H9 (cell line): ENCODE data around the gene INTS7. TPM values are rescaled to one million over a fixed set of nuclear protein-coding genes. Genes with fewer than 3 reads are reported as not detected.
A peak's percentile ranks its signal among the peaks of the same experiment; 100 is the strongest.

Experiments used
- DNase-seq: peaks from one replicate; pipeline ENCODE4 v3.0.0-alpha.2; 2017
- H2AFZ ChIP-seq: one replicate; pipeline ENCODE4 v1.6.1; 2013; ENCODE audit warnings: mild to moderate bottlenecking, low read length, control low read depth, moderate library complexity
- H2AK5ac ChIP-seq: 2 replicates; pipeline ENCODE4 v1.6.1; 2013; ENCODE audit warnings: low read length, control low read depth, mixed read lengths; ENCODE audit not compliant: insufficient read length
- H2BK120ac ChIP-seq: one replicate; pipeline ENCODE4 v1.6.1; 2013; ENCODE audit warnings: low read depth, mild to moderate bottlenecking, low read length, control low read depth, inconsistent platforms; ENCODE audit not compliant: poor library complexity, severe bottlenecking
- H2BK12ac ChIP-seq: 2 replicates; pipeline ENCODE4 v1.6.1; 2013; ENCODE audit warnings: low read length, control low read depth, mixed read lengths, low read depth; ENCODE audit not compliant: insufficient read length
- H2BK15ac ChIP-seq: 2 replicates; pipeline ENCODE4 v1.6.1; 2013; ENCODE audit warnings: low read depth, low read length, control low read depth
- H2BK20ac ChIP-seq: one replicate; pipeline ENCODE4 v1.6.1; 2013; ENCODE audit warnings: low read depth, mild to moderate bottlenecking, low read length, control low read depth, inconsistent platforms; ENCODE audit not compliant: poor library complexity, severe bottlenecking
- H2BK5ac ChIP-seq: 2 replicates; pipeline ENCODE4 v1.6.1; 2013; ENCODE audit warnings: low read length, control low read depth, mixed read lengths; ENCODE audit not compliant: insufficient read length
- H3K14ac ChIP-seq: 2 replicates; pipeline ENCODE4 v1.6.1; 2013; ENCODE audit warnings: low read length, control low read depth; ENCODE audit not compliant: insufficient read depth
- H3K18ac ChIP-seq: 2 replicates; pipeline ENCODE4 v1.6.1; 2013; ENCODE audit warnings: low read depth, mild to moderate bottlenecking, mixed read lengths, low read length, control low read depth; ENCODE audit not compliant: insufficient read length
- H3K23ac ChIP-seq: 2 replicates; pipeline ENCODE4 v1.6.1; 2013; ENCODE audit warnings: low read length, control low read depth, mixed read lengths, low read depth; ENCODE audit not compliant: insufficient read length
- H3K23me2 ChIP-seq: 2 replicates; pipeline ENCODE4 v1.6.1; 2013; ENCODE audit warnings: low read depth, mild to moderate bottlenecking, mixed read lengths, low read length, control low read depth; ENCODE audit not compliant: insufficient read length, poor library complexity, severe bottlenecking
- H3K27ac ChIP-seq: 2 replicates; pipeline ENCODE4 v1.5.1; 2013; ENCODE audit warnings: low read length, control low read depth, mixed read lengths, low read depth; ENCODE audit not compliant: insufficient read length
- H3K27me3 ChIP-seq: 2 replicates; pipeline ENCODE4 v1.6.1; 2013; ENCODE audit warnings: low read length, control low read depth, inconsistent platforms; ENCODE audit not compliant: insufficient read depth
- H3K4ac ChIP-seq: 2 replicates; pipeline ENCODE4 v1.6.1; 2013; ENCODE audit warnings: low read depth, mild to moderate bottlenecking, control low read depth, inconsistent platforms, low read length, moderate library complexity
- H3K4me1 ChIP-seq: 2 replicates; pipeline ENCODE4 v1.6.1; 2013; ENCODE audit warnings: low read length, control low read depth, inconsistent platforms; ENCODE audit not compliant: insufficient read depth
- H3K4me2 ChIP-seq: 2 replicates; pipeline ENCODE4 v1.6.1; 2013; ENCODE audit warnings: low read length, control low read depth, mixed read lengths; ENCODE audit not compliant: insufficient read length, insufficient read depth
- H3K56ac ChIP-seq: 2 replicates; pipeline ENCODE4 v1.6.1; 2013; ENCODE audit warnings: low read depth, mild to moderate bottlenecking, mixed read lengths, low read length, control low read depth; ENCODE audit not compliant: insufficient read length
- H3K79me1 ChIP-seq: 2 replicates; pipeline ENCODE4 v1.6.1; 2013; ENCODE audit warnings: low read depth, mild to moderate bottlenecking, moderate library complexity, low read length, control low read depth, inconsistent platforms; ENCODE audit not compliant: insufficient read depth, poor library complexity, severe bottlenecking
- H3K79me2 ChIP-seq: 2 replicates; pipeline ENCODE4 v1.6.1; 2013; ENCODE audit warnings: low read length, control low read depth, inconsistent platforms; ENCODE audit not compliant: insufficient read depth
- H3K9ac ChIP-seq: 2 replicates; pipeline ENCODE4 v1.6.1; 2013; ENCODE audit warnings: low read length, control low read depth, mixed read lengths; ENCODE audit not compliant: insufficient read length; ENCODE audit errors: extremely low read depth
- H3K9me3 ChIP-seq: one replicate; pipeline ENCODE4 v1.6.1; 2013; ENCODE audit warnings: low read depth, low read length, inconsistent platforms; ENCODE audit not compliant: control insufficient read depth
- H3T11ph ChIP-seq: one replicate; pipeline ENCODE4 v1.6.1; 2013; ENCODE audit warnings: mild to moderate bottlenecking, low read length, control low read depth, inconsistent platforms
- H4K20me1 ChIP-seq: one replicate; pipeline ENCODE4 v1.6.1; 2013; ENCODE audit not compliant: control insufficient read depth, insufficient read length, insufficient read depth
- H4K5ac ChIP-seq: 2 replicates; pipeline ENCODE4 v1.6.1; 2013; ENCODE audit warnings: low read depth, mild to moderate bottlenecking, mixed read lengths, low read length, control low read depth; ENCODE audit not compliant: insufficient read length
- H4K8ac ChIP-seq: replicated peaks from 2 replicates; pipeline ENCODE4 v1.6.1; 2013; ENCODE audit warnings: low read length, control low read depth, mixed read lengths, low read depth; ENCODE audit not compliant: insufficient read length
- H4K91ac ChIP-seq: 2 replicates; pipeline ENCODE4 v1.6.1; 2013; ENCODE audit warnings: low read depth, mild to moderate bottlenecking, moderate library complexity, mixed read lengths, low read length, control low read depth; ENCODE audit not compliant: insufficient read length
- H3K27ac Mint-ChIP-seq, 3 experiments: 2 replicates in 2 of 3; 3 replicates in 1 of 3; pipeline ENCODE4 v1.8.0; 2020 to 2021; ENCODE audit warnings: mixed read lengths in 3 of 3, mild to moderate bottlenecking in 1 of 3, moderate library complexity in 1 of 3
- H3K27me3 Mint-ChIP-seq: 2 replicates; pipeline ENCODE4 v1.8.0; 2021; ENCODE audit warnings: low read depth, mild to moderate bottlenecking, moderate library complexity, mixed read lengths
- H3K36me3 Mint-ChIP-seq, 3 experiments: 2 replicates in 2 of 3; 3 replicates in 1 of 3; pipeline ENCODE4 v1.8.0; 2020 to 2021; ENCODE audit warnings: low read depth in 3 of 3, mixed read lengths in 3 of 3; ENCODE audit not compliant: insufficient read depth in 1 of 3
- H3K4me1 Mint-ChIP-seq, 2 experiments: 2 replicates each; pipeline ENCODE4 v1.8.0; 2020; ENCODE audit warnings: mixed read lengths in 2 of 2
- H3K4me3 Mint-ChIP-seq, 2 experiments: 2 replicates in 1 of 2; 3 replicates in 1 of 2; pipeline ENCODE4 v1.8.0; 2020 to 2021; ENCODE audit warnings: mild to moderate bottlenecking in 2 of 2, mixed read lengths in 2 of 2, moderate library complexity in 1 of 2
- H3K9me3 Mint-ChIP-seq, 2 experiments: 2 replicates in 1 of 2; 3 replicates in 1 of 2; pipeline ENCODE4 v1.8.0; 2020; ENCODE audit warnings: mild to moderate bottlenecking in 2 of 2, mixed read lengths in 2 of 2, moderate library complexity in 1 of 2
- CTCF ChIP-seq: fragments of 200-600 bp; sonication (generic); conservative IDR thresholded peaks from 3 replicates; pipeline ENCODE4 v1.8.0; 2021; ENCODE audit warnings: antibody characterized with exemption, mild to moderate bottlenecking
- WGBS: extraction: QIAGEN DNeasy Blood & Tissue Kit; methylation state at CpG from one replicate; pipeline ENCODE4 v1.1.7; 2013; ENCODE audit warnings: missing lambda C conversion rate, low lambda C conversion rate, mixed read lengths; ENCODE audit not compliant: insufficient read length; ENCODE audit errors: extremely low coverage; 5-methylcytosine and 5-hydroxymethylcytosine counted together
- total RNA-seq: library from RNA; stranded (reverse); gene quantifications from 2 replicates; pipeline ENCODE4 v1.2.1, GENCODE V29; 2021

Gene INTS7
- total RNA-seq, 1 experiment from 2014 or later, result 32.3 TPM

GRCh38 chr1:211909395-211909794 lies 126.0 kb downstream of the INTS7 start:
- Histone ChIP-seq H3K18ac (no peak overlapping the region), H3K27ac (no peak overlapping the region), H3K23me2 (no peaks in the 10 kb centered on the region), H4K8ac (no peak overlapping the region), H4K20me1 (no peaks in the 10 kb centered on the region), H3K79me2 (no peaks in the 10 kb centered on the region), H2BK20ac (no peak overlapping the region), H2BK120ac (no peak overlapping the region), H3K9me3 (no peaks in the 10 kb centered on the region), H3K4ac (no peak overlapping the region), H3K23ac (no peak overlapping the region), H3T11ph (no peak overlapping the region), H3K9ac (no peak overlapping the region), H3K27me3 (no peaks in the 10 kb centered on the region), H3K4me2 (no peak overlapping the region), H2AFZ (no peak overlapping the region), H3K14ac (no peak overlapping the region; the same call in 1 of the 2 replicates), H4K5ac (no peak overlapping the region), H3K56ac (no peak overlapping the region), H4K91ac (no peak overlapping the region), H2BK12ac (no peak overlapping the region), H3K4me1 (no peaks in the 10 kb centered on the region), H2AK5ac (no peak overlapping the region), H3K79me1 (no peaks in the 10 kb centered on the region), H2BK5ac (no peak overlapping the region), H2BK15ac (no peak overlapping the region)
- Mint-ChIP-seq H3K36me3 (peaks cover 0 to 3% (median 0%) of the 10 kb centered on the region in 3 experiments; a peak in 2 of 7 replicates), H3K4me3 (no peak overlapping the region), H3K27ac (0 out of 7 replicates have a peak overlapping the region, but pooled peaks of 1 of the 3 experiments have one; percentile 16), H3K4me1 (no peaks in the 10 kb centered on the region), H3K27me3 (peaks cover 8% of the 10 kb centered on the region), H3K9me3 (peaks cover 5 to 10% of the 10 kb centered on the region in 2 experiments; a peak in 4 of 5 replicates)
- no peak for TF ChIP-seq CTCF
- no peak for DNase-seq
- WGBS, result no CpG with 5 or more reads among the region's 9 CpGs
